D721Med (cell line): ENCODE data around the gene FAM20C.

Source experiments
- DNase-seq: peaks from one replicate; pipeline ENCODE4 v3.0.0; 2011; ENCODE audit warnings: low spot score; ENCODE audit not compliant: insufficient read length
- FAIRE-seq: peaks from 2 replicates; lab custom pipeline; 2011; peaks lifted over from hg19 to GRCh38; lab: Jason Lieb, UNC
- TF ChIP-seq, protein P1 (sequence below): IDR thresholded peaks from 2 replicates; pipeline ENCODE4 v1.5.1; 2012; ENCODE audit warnings: mild to moderate bottlenecking, control low read depth; ENCODE audit not compliant: insufficient read depth; ENCODE audit errors: missing control alignments

Gene FAM20C

DNA sequence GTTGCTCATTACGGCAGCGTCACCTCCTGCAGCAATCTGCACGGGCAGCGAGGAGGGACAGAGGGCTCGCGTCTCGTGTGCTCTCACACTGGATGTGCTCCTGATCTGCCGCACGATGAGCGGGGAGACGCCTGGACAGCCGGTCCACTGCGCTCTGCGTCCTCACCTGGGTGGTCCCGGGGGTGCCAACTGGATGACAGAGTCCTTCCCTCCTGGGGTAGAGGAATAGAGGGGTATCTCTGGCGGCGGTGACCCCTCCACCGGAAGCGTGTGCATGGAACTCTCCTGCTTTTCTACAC lies 3.4 kb downstream of the FAM20C start:
- DNase-seq = no peak
- TF ChIP-seq, protein P1, sequence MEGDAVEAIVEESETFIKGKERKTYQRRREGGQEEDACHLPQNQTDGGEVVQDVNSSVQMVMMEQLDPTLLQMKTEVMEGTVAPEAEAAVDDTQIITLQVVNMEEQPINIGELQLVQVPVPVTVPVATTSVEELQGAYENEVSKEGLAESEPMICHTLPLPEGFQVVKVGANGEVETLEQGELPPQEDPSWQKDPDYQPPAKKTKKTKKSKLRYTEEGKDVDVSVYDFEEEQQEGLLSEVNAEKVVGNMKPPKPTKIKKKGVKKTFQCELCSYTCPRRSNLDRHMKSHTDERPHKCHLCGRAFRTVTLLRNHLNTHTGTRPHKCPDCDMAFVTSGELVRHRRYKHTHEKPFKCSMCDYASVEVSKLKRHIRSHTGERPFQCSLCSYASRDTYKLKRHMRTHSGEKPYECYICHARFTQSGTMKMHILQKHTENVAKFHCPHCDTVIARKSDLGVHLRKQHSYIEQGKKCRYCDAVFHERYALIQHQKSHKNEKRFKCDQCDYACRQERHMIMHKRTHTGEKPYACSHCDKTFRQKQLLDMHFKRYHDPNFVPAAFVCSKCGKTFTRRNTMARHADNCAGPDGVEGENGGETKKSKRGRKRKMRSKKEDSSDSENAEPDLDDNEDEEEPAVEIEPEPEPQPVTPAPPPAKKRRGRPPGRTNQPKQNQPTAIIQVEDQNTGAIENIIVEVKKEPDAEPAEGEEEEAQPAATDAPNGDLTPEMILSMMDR = no peak
- FAIRE-seq = no peak

DNA sequence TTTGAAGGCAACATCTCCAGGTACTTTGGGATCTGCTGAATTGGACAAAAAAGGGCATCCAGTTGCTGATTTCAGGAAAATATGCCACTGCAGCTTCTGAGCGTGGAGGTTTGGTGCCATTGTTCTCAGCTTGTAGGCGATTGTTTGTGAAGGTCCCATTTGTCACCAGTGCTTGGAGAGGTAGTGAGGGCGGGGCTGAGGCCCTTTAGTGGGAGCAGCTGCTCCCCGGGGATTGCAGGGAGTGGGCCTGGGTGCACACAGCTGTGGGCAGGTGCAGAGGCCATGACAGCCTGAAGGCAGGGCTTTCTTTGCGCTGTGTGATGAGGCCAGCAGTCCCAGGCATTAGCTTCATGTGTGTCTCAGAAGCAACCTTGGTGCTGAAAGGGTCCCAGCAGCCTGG lies 3.9 kb downstream of the FAM20C start:
- FAIRE-seq (no peak), DNase-seq (no peak)
- TF ChIP-seq, protein P1 = no peak

DNA sequence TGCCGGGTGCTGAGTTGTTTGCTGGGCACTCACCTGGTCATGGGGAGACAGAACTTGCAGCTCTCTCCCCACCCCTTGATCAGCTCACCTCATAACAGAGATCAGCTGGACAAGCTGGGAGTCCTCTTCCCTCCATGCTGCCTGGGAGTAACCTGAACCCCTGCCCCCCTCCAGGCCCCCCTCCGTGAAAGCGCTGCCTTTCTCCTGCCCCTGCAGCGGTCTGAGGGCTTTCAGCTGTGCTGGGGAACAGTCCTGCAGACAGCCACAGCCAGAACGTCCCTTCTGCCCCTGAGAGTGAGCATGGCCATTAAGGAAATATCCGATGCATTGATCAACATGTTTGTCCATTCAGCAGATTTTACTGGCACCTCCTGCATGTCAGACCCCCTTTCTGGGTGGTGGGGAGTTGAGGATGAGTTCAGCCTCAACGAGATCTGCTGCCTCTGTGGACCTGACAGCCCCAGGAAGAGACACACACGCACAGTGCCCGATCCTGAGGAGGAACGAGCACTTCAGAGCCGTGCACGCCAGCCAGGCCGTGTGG lies 4.5 kb downstream of the FAM20C start:
- TF ChIP-seq, protein P1 = no peak
- no peak for DNase-seq
- FAIRE-seq = no peak

DNA sequence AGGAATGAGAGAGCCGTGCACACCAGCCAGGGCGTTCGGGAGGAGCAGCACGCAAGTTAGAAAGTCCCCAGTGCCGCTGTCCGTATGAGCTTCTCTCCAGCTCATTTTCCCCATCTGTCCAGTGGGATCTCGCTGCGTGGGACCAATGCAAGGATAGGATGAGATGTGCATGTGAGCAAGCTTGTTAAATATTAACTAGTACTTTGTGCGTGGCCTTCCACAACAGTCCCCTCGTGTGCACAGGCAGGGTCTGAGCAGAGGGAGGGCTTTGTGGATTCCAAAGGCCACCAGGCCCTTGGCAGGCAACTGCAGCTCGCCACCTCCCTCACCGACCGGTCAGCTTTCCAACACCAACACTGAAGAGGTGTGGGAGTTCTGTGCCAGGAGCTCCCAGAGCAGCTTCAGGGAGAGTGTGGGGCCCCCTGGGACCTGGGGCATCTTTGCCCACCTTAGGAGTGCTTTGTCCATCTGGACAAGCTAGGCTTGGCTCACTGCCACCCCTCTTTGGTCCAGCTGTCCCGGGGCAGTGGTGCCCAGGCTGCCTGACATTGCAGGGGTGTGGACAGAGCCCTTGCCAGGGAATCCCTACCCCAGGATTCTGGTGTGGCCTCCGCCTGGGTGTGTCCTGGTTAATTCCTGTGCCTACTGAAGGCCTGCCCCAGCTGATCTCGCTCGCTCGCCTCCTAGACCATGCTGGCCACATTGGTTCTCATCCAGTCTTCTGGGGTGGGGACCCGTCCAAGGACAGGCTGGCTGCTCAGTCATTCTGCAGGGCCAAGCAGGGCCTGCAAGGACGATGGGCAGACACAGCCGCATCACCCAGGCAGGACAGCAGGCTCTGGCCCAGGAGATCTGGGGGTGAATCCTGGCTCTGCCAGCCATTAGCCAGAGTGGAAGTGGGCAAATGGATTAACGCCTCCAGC lies 5.3 kb downstream of the FAM20C start:
- TF ChIP-seq, protein P1 = no peak
- DNase-seq = no peak
- FAIRE-seq = no peak

DNA sequence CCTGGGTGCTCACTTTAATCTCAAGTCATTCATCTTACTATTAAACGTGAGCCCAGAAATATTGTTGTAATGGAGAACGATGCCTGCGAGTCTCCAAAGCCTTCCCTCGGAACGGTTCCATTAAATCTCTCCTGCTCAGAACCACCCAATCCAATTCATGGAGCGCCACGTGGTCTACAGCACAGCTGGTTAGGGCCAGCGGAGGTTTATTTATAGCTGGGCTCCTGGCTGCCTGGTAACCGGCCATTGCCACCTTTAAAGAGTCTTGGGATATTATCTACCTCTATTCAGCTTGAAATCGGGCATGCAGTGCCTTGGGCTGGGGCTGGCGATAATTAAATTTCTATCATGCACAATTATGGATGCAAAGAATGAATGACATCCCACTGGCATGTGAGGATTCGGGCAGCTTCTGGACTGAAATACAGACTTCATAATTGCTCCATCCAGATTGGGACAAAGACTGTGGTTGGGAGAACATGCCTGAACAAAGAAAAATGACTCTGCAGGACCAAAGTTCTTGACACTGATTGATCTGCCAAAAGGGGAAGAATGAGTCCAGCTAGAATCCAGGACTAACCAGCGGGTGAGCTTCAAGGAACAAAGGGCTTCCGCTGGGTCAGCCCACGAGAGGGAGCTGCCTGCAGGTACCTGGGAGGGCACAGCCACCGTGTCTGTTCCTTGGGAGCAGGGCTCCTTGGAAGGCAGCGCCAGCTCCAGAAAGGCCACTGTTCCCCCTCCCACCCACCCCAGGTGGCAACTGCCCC lies 7.3 kb downstream of the FAM20C start:
- TF ChIP-seq, protein P1 = no peak
- FAIRE-seq = no peak
- DNase-seq = no peak

DNA sequence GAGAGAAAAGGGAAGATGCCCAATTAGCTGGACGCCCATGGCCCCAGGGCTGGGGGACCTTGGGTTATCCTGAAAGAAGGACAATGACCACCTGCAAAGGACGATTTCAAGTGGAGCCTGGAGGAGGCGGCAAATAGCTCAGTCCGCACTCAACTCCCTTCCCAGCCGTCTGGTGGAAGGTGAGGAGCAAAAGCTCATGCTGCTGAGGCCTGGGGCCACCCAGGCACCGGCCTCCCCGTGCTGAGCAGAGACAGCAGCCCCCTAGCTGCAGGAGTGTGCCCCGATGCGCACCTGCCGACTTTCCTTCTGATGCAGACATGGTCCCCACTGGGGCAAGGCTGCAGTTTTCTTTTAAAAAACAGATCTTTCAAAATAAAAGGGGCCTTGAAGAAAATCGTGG lies 7.9 kb downstream of the FAM20C start:
- TF ChIP-seq, protein P1 = no peak

More for the DNA sequence above, 7.9 kb downstream of the FAM20C start:
- no peak for FAIRE-seq
- no peak for DNase-seq
